Measurements from ENCODE around the gene RHOA.

DNA sequence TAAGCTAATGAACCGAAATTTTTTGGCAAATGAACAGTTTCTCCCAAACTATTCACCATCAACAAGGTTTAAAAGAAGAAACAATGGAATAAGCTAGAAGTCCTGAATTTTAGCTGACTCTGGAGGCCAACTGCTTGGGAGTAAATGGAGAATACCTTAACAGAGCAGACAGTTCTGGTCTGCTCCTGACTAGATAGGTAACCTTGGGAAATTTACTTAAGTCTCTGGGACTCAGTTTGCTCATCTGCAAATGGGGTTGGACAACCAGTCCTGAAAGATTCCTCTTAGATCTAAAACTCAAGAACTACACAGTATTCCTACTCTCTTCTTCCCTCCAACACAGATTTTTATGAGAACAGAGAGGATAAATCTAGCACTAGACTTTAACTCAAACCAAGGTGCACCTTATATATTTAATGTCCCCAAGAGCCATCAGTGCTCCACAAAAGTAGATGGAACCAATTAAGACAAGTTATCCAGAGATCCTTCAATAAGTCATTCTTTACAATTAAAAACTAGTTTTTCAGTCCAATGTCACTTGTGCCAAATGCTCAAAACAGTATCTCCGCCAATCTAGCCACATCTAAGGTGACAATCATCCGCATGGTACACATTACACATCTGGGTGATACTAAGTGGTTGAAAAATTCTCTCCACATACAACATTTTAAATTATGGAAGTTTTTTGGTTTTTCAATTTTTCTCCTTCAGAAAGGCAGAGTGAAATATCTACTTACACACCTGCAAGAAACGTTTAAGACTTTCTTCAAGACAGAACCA, 1.5 kb downstream of the RHOA start:
- TF ChIP-seq CTCF (IDR thresholded peaks at IDR 0.05), result no peak
- no peak for TF ChIP-seq POLR2AphosphoS5 (IDR thresholded peaks at IDR 0.05)

Measured in upper lobe of left lung (tissue), 4 donors.